ENCODE data around the gene LUC7L2.
"Not testable (repeated sequence)": the region's sequence is repeated elsewhere in the genome, so short reads cannot be mapped to it uniquely, and the experiment has no call there.

Gene LUC7L2

GRCh38 chr7:139354729-139355128 lies 5.0 kb upstream of the LUC7L2 start:
- H3K27ac ChIP-seq, result no peak overlapping the region
- no peak for DNase-seq (ENCODE audit: low read depth, low spot score)

- DNase-seq (ENCODE audit: low read depth, low spot score), result no peak
- H3K27ac ChIP-seq, result no peak overlapping the region
These were observed 4.4 kb upstream of the LUC7L2 start for GRCh38 chr7:139355320-139355719.

GRCh38 chr7:139357729-139358506 lies 1.8 kb upstream of the LUC7L2 start:
- H3K27ac ChIP-seq, result peak overlapping the region; percentile 96
- DNase-seq (ENCODE audit: low read depth, low spot score), result not testable (repeated sequence)

GRCh38 chr7:139358541-139359365 lies 941 bp upstream of the LUC7L2 start:
- DNase-seq (ENCODE audit: low read depth, low spot score), result no peak
- peak overlapping the region; percentile 96 for H3K27ac ChIP-seq

GRCh38 chr7:139360210-139360947 lies 685 bp downstream of the LUC7L2 start:
- peak; percentile 90 for DNase-seq (ENCODE audit: low read depth, low spot score)

GRCh38 chr7:139360948-139361307 lies 1.2 kb downstream of the LUC7L2 start:
- no peak for DNase-seq (ENCODE audit: low read depth, low spot score)
- peak overlapping the region; percentile 96 for H3K27ac ChIP-seq

More at GRCh38 chr7:139360210-139360947, 685 bp downstream of the LUC7L2 start:
- H3K27ac ChIP-seq, result peak overlapping the region; percentile 96

- peak overlapping the region; percentile 96 for H3K27ac ChIP-seq
- no peak for DNase-seq (ENCODE audit: low read depth, low spot score)
These were observed 1.8 kb downstream of the LUC7L2 start for GRCh38 chr7:139361523-139361922.

- no peak overlapping the region for H3K27ac ChIP-seq
- no peak for DNase-seq (ENCODE audit: low read depth, low spot score)
These were observed 2.6 kb downstream of the LUC7L2 start for GRCh38 chr7:139362302-139362701.

- no peak overlapping the region for H3K27ac ChIP-seq
- no peak for DNase-seq (ENCODE audit: low read depth, low spot score)
These were observed 3.3 kb downstream of the LUC7L2 start for GRCh38 chr7:139362981-139363380.

- no peak for DNase-seq (ENCODE audit: low read depth, low spot score)
- no peak overlapping the region for H3K27ac ChIP-seq
These were observed 5.6 kb downstream of the LUC7L2 start for GRCh38 chr7:139365336-139365735.

GRCh38 chr7:139366400-139366799 lies 6.7 kb downstream of the LUC7L2 start:
- H3K27ac ChIP-seq, result no peak overlapping the region
- DNase-seq (ENCODE audit: low read depth, low spot score), result no peak

- DNase-seq (ENCODE audit: low read depth, low spot score), result no peak
- H3K27ac ChIP-seq, result no peak overlapping the region
These were observed 7.9 kb downstream of the LUC7L2 start for GRCh38 chr7:139367438-139368155.

GRCh38 chr7:139370301-139370942 lies 10.7 kb downstream of the LUC7L2 start:
- no peak overlapping the region for H3K27ac ChIP-seq
- DNase-seq (ENCODE audit: low read depth, low spot score), result no peak

GRCh38 chr7:139370943-139371313 lies 11.2 kb downstream of the LUC7L2 start:
- no peak for DNase-seq (ENCODE audit: low read depth, low spot score)
- no peak overlapping the region for H3K27ac ChIP-seq

- no peak for DNase-seq (ENCODE audit: low read depth, low spot score)
- H3K27ac ChIP-seq, result no peak overlapping the region
These were observed 14.6 kb downstream of the LUC7L2 start for GRCh38 chr7:139374246-139374645.

GRCh38 chr7:139382439-139382838 lies 22.7 kb downstream of the LUC7L2 start:
- no peak overlapping the region for H3K27ac ChIP-seq

GRCh38 chr7:139384611-139385010 lies 24.9 kb downstream of the LUC7L2 start:
- H3K27ac ChIP-seq, result no peak overlapping the region
- DNase-seq (ENCODE audit: low read depth, low spot score), result no peak

More at GRCh38 chr7:139382439-139382838, 22.7 kb downstream of the LUC7L2 start:
- no peak for DNase-seq (ENCODE audit: low read depth, low spot score)

- no peak overlapping the region for H3K27ac ChIP-seq
- no peak for DNase-seq (ENCODE audit: low read depth, low spot score)
These were observed 27.9 kb downstream of the LUC7L2 start for GRCh38 chr7:139387594-139387993.

GRCh38 chr7:139389091-139389490 lies 29.4 kb downstream of the LUC7L2 start:
- no peak for DNase-seq (ENCODE audit: low read depth, low spot score)
- no peak overlapping the region for H3K27ac ChIP-seq

- H3K27ac ChIP-seq, result no peak overlapping the region
- DNase-seq (ENCODE audit: low read depth, low spot score), result no peak
These were observed 30.1 kb downstream of the LUC7L2 start for GRCh38 chr7:139389774-139390173.
